Glomerular endothelial cell (primary cell): ENCODE measurements around the gene BBIP1. TPM values are rescaled to one million over a fixed set of nuclear protein-coding genes. Genes with fewer than 3 reads are reported as not detected.
"Not testable (repeated sequence)": the region's sequence is repeated elsewhere in the genome, so short reads cannot be mapped to it uniquely, and the experiment has no call there.

Source experiments
- DNase-seq: peaks from one replicate; pipeline ENCODE4 v3.0.0-alpha.2; 2011; ENCODE audit warnings: low read depth, low spot score; ENCODE audit errors: extremely low read depth
- total RNA-seq: library from RNA; depleted of rRNA; stranded (reverse); fragments of >200 nt; gene quantifications from 2 replicates; pipeline ENCODE4 v1.2.3, GENCODE V29; 2015

BBIP1 gene
- total RNA-seq, 1 donor from 2014 or later = 25.7 TPM

GRCh38 chr10:110923856-110924493, 5.0 kb upstream of the BBIP1 start:
- no peak for DNase-seq

GRCh38 chr10:110919971-110920881, 1.2 kb upstream of the BBIP1 start:
- no peak for DNase-seq

DNA sequence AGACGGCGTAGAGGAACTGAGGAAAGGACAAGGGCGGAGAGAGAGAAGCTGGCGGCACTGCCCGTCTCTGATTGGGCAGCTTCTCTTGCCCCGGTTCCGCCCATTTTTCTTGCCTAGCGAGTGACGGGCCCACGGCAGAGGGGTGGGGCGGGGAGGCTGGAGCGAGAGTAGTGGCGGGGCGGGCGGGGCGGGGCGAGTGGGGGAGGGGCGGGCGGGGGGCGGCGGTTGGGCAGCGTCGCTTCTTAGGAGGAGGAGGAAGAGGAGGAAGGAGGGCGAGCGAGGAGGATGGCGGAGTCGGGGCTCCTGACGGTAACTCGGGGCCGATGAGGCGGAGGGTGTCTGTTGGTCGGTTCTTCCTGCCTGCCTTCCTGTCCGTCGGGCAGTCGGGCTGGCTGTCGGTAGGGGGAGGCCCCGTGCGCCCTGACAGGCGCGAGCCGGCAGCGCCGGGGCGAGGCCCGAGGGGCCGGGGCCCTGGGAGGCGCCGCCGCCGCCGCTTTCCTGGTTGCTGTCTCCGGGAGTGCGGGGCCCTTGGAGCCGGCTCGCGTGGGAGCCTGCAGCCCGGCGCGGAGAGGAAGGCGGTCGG, 460 bp upstream of the BBIP1 start, which contains the start of gene SHOC2:
Gene SHOC2, plus strand, starts transcription at position 256 of the 583 bp plus-strand sequence. CDS start 44,755 bp downstream, outside the sequence.
- no peak for DNase-seq

GRCh38 chr10:110918269-110918642, 724 bp downstream of the BBIP1 start:
- DNase-seq = peak; percentile 54

DNA sequence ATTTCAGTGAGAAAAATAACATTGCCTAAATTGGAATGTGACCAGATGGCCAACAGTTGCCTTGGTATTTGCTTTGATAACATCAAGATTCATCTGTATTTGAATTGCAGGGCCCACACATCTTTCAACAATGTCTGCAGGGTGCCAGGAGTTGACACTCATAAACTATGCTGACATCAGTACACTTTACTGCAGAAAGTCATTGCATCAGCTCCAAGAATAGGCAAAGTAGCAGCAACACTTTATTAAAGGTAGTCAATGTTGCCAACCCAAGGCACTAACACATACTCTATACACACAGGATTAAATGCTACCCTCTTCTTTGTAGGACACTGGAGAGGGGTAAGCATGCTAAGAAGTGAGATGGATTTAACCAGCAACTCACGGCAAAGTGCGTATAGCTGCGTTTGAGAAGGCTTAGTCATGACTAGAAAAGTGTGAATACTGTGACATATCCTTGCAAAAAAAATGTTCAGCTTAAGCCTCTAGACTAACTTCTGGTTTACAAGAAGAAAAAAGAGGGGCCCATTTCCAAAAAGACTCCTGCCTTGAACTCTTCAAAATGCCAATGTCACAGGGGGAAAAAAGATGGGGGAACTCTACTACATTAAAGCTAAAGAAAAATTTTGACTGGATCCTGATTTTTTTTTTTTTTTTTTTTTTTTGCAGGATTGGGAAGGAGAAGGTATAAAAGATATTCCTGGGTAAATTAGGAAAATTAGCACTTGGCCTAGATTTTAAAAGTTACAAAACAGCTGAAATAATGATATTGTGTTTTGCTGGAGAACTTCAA, 2.2 kb downstream of the BBIP1 start:
- no peak for DNase-seq

DNA sequence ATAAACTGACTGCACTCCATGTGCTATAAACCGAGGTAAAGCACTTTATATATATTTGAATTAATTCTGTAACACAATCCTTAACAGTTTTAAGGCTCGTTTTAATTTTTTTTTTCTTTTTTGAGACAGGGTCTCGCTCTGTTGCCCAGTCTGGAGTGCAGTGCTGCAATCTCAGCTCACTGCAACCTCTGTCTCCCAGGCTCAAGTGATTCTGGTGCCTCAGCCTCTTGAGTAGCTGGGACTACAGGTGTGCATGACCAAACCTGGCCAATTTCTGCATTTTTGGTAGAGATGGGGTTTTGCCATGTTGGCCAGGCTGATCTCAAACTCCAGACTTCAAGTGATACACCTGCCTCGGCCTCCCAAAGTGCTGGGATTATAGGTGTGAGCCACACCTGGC, 3.4 kb downstream of the BBIP1 start:
- DNase-seq = not testable (repeated sequence)

GRCh38 chr10:110915035-110915434, 3.9 kb downstream of the BBIP1 start:
- DNase-seq = no peak

DNA sequence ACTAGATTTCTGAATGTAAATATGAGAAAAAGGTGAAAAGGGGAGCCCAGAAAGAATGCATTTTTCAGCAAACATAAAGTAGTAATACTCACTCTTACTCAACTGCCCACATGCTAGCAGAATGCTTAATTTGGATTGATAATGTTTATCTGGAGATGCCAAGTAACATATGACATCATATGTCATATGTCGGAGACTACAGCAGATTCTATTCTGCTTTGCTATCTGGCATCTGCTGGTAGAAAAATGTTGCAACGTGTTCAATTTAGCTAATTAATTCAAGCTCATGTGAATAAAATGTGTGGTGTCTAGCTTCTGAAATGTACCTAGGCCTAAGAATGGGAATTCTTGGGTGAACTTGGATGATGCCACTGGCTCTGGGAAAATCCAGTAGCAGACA, 4.5 kb downstream of the BBIP1 start:
- DNase-seq = no peak

GRCh38 chr10:110912374-110912773, 6.6 kb downstream of the BBIP1 start:
- no peak for DNase-seq

GRCh38 chr10:110910138-110910537, 8.8 kb downstream of the BBIP1 start:
- DNase-seq = no peak

- no peak for DNase-seq
Observed at GRCh38 chr10:110903280-110904278, 15.4 kb downstream of the BBIP1 start.

DNA sequence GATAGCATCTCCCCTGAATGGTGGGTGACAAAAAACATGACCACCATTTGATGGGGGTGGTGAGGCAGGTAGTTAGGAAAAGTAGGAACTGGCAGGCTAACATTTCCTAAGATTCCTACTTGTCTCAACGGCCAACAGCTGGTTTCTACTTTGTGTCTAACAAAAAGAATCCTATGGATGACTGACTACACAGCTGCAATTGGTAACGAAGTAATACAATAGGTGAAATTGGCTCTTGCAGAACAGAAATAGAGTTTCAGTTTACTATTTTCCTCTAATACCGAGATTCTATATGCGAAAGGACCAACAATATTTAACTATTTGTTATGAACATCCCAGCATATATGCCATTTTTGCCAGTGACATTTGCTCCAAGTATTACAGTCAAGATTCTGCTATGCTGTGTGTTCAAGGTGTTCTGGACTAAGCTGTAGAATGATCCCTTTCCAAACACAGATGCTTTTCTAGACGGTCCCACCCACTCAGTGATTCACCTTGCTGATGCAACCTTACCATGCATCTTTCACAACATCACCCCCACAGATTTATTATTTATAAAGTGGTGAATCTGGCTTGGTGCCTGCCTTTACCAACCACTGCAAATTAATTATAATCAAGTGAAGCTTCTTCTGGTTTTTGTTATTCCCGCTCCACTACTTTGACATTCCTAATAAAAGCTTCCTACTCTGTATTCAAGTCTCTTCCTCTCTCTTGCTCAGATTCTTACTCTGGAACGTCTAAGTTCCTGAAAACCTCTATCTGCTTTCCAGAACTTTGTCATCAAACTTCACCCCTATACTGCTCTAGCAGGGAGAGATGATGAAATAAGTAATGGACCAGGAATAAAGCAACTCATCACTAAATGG, 16.8 kb downstream of the BBIP1 start:
- no peak for DNase-seq

- no peak for DNase-seq
Observed at GRCh38 chr10:110900983-110901382, 18.0 kb downstream of the BBIP1 start.

DNA sequence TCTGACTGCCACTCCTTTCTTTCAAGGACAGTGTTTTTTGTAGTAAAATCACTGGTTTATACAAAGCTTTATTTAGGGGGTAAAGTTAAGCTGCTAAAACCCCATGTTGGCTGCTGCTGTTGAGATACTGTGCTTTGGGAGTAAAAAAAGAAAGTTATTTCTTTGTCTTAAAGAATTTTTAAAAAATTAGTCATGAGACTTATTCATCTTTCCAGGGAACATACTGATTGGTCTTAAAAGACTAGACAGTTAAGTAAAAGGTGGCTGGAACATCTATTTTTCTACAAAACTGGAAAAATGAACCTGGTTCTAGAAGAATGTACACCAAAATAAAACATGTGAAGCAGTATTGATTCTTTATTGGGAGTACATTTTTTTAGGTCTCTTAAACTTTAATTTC, 20.6 kb downstream of the BBIP1 start:
- DNase-seq = no peak

GRCh38 chr10:110897184-110897583, 21.8 kb downstream of the BBIP1 start:
- DNase-seq = no peak

DNA sequence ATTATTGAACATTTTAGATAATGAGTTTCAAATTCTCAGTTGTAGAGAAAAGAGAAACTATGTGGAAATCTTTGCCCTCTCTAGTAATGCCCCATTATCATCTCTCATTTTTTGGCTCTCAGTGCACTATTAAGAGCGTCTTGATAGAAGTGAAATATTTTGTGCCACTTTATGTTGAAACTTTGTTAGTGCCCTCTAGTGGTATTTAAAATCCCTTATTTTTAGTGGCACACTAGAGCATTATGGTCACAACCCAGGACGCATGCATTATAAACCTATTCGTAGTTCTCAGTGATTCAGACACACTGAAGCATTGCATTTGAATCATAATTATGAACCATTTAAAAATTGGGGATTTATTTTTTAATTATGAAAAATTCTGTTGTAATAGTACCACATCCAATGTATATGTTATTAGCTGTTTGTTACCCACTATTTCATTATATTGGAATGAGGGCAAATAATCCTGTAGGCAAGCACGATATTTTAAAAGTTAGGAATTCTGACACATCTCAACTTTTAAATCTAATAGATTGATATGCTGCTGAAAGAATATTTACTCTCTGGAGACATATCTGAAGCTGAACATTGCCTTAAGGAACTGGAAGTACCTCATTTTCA, 25.3 kb downstream of the BBIP1 start:
- peak; percentile 9 for DNase-seq

DNA sequence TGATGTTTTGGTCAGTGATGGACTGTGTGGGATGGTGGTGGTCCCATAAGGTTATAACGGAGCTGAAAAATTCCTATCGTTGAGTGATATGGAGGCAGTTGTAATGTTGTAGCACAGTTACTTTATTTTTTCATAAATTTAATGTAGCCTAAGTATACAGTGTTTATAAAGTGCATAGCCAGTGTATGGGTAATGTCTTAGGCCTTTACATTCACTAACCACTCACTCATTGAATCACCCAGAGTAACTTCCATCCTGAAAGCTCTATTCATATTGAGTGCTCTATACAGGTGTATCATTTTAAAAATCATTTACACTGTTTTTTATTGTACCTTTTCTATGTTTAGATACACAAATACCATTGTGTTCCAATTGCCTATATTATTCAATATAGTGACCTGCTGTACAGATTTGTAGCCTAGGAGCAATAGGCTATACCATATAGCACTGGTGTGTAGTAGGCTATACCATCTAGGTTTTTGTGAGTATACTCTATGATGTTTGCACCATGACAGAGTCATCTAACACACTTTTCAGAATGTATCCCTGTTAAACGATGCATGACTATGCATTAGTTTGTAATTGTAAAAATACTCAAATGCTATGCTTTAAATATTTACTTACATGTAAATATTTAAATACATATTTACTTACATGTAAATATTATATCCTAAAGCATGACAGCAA, 26.2 kb downstream of the BBIP1 start:
- no peak for DNase-seq

GRCh38 chr10:110887560-110887959, 31.4 kb downstream of the BBIP1 start:
- no peak for DNase-seq
